Suprapubic skin (tissue), 4 donors: ENCODE measurements around the gene DPYD. TPM values are rescaled to one million over a fixed set of nuclear protein-coding genes. Genes with fewer than 3 reads are reported as not detected.

Experiments used
- DNase-seq, 2 donors: peaks; one replicate each; pipeline ENCODE4 v3.0.0-alpha.2; 2019; ENCODE audit warnings: low spot score in 2 of 2
- H3K27ac ChIP-seq: fragments of 200-600 bp; sonication (generic); one replicate; pipeline ENCODE4 v1.5.1; 2019
- H3K27me3 ChIP-seq: fragments of 200-600 bp; sonication (generic); one replicate; pipeline ENCODE4 v1.5.1; 2019
- H3K36me3 ChIP-seq: fragments of 200-600 bp; sonication (generic); one replicate; pipeline ENCODE4 v1.5.1; 2019
- H3K4me1 ChIP-seq: fragments of 200-600 bp; sonication (generic); one replicate; pipeline ENCODE4 v1.5.1; 2019
- H3K4me3 ChIP-seq: fragments of 200-600 bp; sonication (generic); one replicate; pipeline ENCODE4 v1.5.1; 2019; ENCODE audit warnings: mild to moderate bottlenecking
- H3K9me3 ChIP-seq: fragments of 200-600 bp; sonication (generic); one replicate; pipeline ENCODE4 v1.5.1; 2019
- CTCF ChIP-seq, 2 donors: fragments of 200-600 bp in 1 of 2; fragments of 450-650 bp in 1 of 2; sonication (generic) in 1 of 2; IDR thresholded peaks; one replicate each; pipeline ENCODE4 v1.5.1; 2016 to 2019; ENCODE audit warnings: antibody characterized with exemption in 2 of 2, mild to moderate bottlenecking in 1 of 2, moderate library complexity in 1 of 2
- EP300 ChIP-seq: sonication (generic); formaldehyde crosslinking; IDR thresholded peaks from one replicate; pipeline ENCODE4 v1.6.1; 2017; ENCODE audit warnings: antibody characterized with exemption
- POLR2A ChIP-seq, 2 donors: fragments of 450-650 bp; IDR thresholded peaks; one replicate each; pipeline ENCODE4 v1.6.1; 2017; ENCODE audit warnings: antibody characterized with exemption in 2 of 2, mild to moderate bottlenecking in 2 of 2, moderate library complexity in 2 of 2
- POLR2AphosphoS5 ChIP-seq, 3 donors: sonication (generic); formaldehyde crosslinking; IDR thresholded peaks; one replicate each; pipeline ENCODE4 v1.6.1; 2017; ENCODE audit warnings: antibody characterized with exemption in 3 of 3
- WGBS: methylation state at CpG from one replicate; pipeline ENCODE4 v1.1.5; 2018; 5-methylcytosine and 5-hydroxymethylcytosine counted together
- total RNA-seq, 4 donors: library from RNA; depleted of rRNA; stranded (reverse); fragments of >200 nt; gene quantifications; one replicate each; pipeline ENCODE4 v1.1.0, GENCODE V29; 2016

Gene DPYD
- total RNA-seq, 4 donors from 2014 or later, result 10.1 to 31.9 (median 11.6) TPM

DNA sequence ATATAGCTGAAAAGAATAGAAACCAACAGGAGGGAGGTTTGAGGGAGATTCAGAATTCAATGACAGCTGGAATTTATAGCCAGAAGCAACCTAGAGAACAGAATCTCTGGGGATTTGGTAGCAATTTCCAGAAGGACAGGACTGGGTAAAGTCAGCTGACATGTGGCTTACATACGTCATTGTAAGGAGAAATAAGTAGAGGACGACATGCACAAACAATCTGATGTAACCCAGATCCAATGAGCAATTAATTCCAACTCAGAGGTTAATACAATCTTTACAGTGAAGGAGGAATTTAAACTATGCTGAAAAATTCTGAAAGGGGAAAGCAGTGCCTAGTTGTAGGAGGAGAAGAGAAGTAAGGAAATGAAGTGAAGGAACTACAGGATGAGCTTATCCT is 815.3 kb downstream of the DPYD start:
- Histone ChIP-seq H3K27me3 (no peaks in the 10 kb centered on the region), H3K9me3 (no peaks in the 10 kb centered on the region), H3K27ac (no peak overlapping the region), H3K36me3 (no peaks in the 10 kb centered on the region), H3K4me1 (no peaks in the 10 kb centered on the region), H3K4me3 (no peak overlapping the region)
- no peak for TF ChIP-seq EP300
- no peak for TF ChIP-seq POLR2A (IDR thresholded peaks at IDR 0.05)
- TF ChIP-seq CTCF (IDR thresholded peaks at IDR 0.05), result no peak
- TF ChIP-seq POLR2AphosphoS5 (IDR thresholded peaks at IDR 0.05), result no peak
- DNase-seq, result no peak
- WGBS, result 70% methylated on average over 2 of the region's 2 CpGs

- 83% methylated on average over 2 of the region's 2 CpGs for WGBS
- no peak overlapping the region for H3K4me3 ChIP-seq
- no peak for DNase-seq
- H3K27me3 ChIP-seq, result no peaks in the 10 kb centered on the region
- no peak for TF ChIP-seq CTCF (IDR thresholded peaks at IDR 0.05)
- TF ChIP-seq POLR2A (IDR thresholded peaks at IDR 0.05), result no peak
- TF ChIP-seq POLR2AphosphoS5 (IDR thresholded peaks at IDR 0.05), result no peak
- TF ChIP-seq EP300, result no peak
- H3K27ac ChIP-seq, result no peak overlapping the region
- no peaks in the 10 kb centered on the region for H3K36me3 ChIP-seq
- no peaks in the 10 kb centered on the region for H3K4me1 ChIP-seq
- no peaks in the 10 kb centered on the region for H3K9me3 ChIP-seq
Measured at GRCh38 chr1:97101509-97101908, 819.3 kb downstream of the DPYD start.

- peaks cover 2% of the 10 kb centered on the region for H3K4me1 ChIP-seq
- 97% methylated on average over 1 of the region's 1 CpG for WGBS
Measured at GRCh38 chr1:97097404-97097925, 823.4 kb downstream of the DPYD start.

DNA sequence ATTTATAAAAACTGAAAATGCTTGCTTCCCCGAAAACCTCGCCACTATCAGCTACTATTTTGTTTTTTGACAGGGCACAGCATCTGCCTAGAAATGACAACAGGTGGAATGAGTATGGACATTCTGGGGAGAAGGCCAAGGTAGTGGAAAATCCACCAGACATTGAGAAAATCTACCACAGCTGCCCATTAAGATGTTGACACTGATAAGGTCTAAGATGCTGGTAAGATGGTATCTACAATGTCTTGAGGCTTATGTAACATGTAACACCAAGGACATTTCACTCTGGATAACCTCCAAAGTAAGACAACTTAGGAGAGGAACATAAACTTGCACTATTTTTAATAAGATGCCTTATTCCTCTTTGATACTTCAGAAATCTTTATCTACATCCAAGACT is 825.1 kb downstream of the DPYD start:
- H3K9me3 ChIP-seq, result no peaks in the 10 kb centered on the region
- H3K36me3 ChIP-seq, result no peaks in the 10 kb centered on the region
- H3K27ac ChIP-seq, result no peak overlapping the region
- no peak for DNase-seq
- H3K4me1 ChIP-seq, result peaks cover 2% of the 10 kb centered on the region
- 95% methylated on average over 2 of the region's 2 CpGs for WGBS
- no peaks in the 10 kb centered on the region for H3K27me3 ChIP-seq
- TF ChIP-seq EP300 (no peak), POLR2A (IDR thresholded peaks at IDR 0.05) (no peak), CTCF (IDR thresholded peaks at IDR 0.05) (no peak), POLR2AphosphoS5 (IDR thresholded peaks at IDR 0.05) (no peak)
- H3K4me3 ChIP-seq, result no peak overlapping the region

More at GRCh38 chr1:97097404-97097925, 823.4 kb downstream of the DPYD start:
- Histone ChIP-seq H3K4me3 (no peak overlapping the region), H3K9me3 (no peaks in the 10 kb centered on the region), H3K36me3 (no peaks in the 10 kb centered on the region), H3K27ac (no peak overlapping the region), H3K27me3 (no peaks in the 10 kb centered on the region)
- TF ChIP-seq CTCF (IDR thresholded peaks at IDR 0.05), result no peak
- no peak for TF ChIP-seq POLR2AphosphoS5 (IDR thresholded peaks at IDR 0.05)
- no peak for TF ChIP-seq POLR2A (IDR thresholded peaks at IDR 0.05)
- no peak for TF ChIP-seq EP300
- no peak for DNase-seq

- H3K27ac ChIP-seq, result no peak overlapping the region
- H3K9me3 ChIP-seq, result no peaks in the 10 kb centered on the region
- H3K36me3 ChIP-seq, result no peaks in the 10 kb centered on the region
- no peaks in the 10 kb centered on the region for H3K27me3 ChIP-seq
- H3K4me1 ChIP-seq, result peaks cover 2% of the 10 kb centered on the region
- no peak overlapping the region for H3K4me3 ChIP-seq
- 75% methylated on average over 6 of the region's 6 CpGs for WGBS
- no peak for DNase-seq
- TF ChIP-seq EP300 (no peak), CTCF (IDR thresholded peaks at IDR 0.05) (no peak), POLR2AphosphoS5 (IDR thresholded peaks at IDR 0.05) (no peak), POLR2A (IDR thresholded peaks at IDR 0.05) (no peak)
Measured at GRCh38 chr1:97094247-97094972, 826.4 kb downstream of the DPYD start.
